MCF 10A (cell line): Measurements from ENCODE around the gene SHISA6. TPM values are rescaled to one million over a fixed set of nuclear protein-coding genes. Genes with fewer than 3 reads are reported as not detected.

Experiments
- BruUV-seq: library from RNA; stranded (reverse); fragments of 400-500 nt; replicated peaks from 2 replicates; lab custom pipeline; 2021; lab: Mats Ljungman, UMichigan
- CTCF ChIA-PET: fragments of 300-600 bp; sonication (Branson Sonifier 250); formaldehyde crosslinking; extraction: SDS; loops from one replicate; lab custom pipeline; 2021; ENCODE audit warnings: antibody characterized with exemption, inconsistent platforms; lab: Yijun Ruan, JAX
- POLR2A ChIA-PET: fragments of 300-600, 350-650 bp; sonication (Branson Sonifier 250); formaldehyde crosslinking; extraction: SDS; loops from one replicate; lab custom pipeline; 2020; ENCODE audit warnings: antibody characterized with exemption, inconsistent platforms; lab: Yijun Ruan, JAX
- DNase-seq: peaks from one replicate; pipeline ENCODE4 v3.0.0-alpha.2; 2018; ENCODE audit not compliant: unreplicated experiment
- H3K27ac Mint-ChIP-seq: one replicate; pipeline ENCODE4 v1.8.0; 2022; ENCODE audit warnings: mild to moderate bottlenecking, low read depth, mixed read lengths; ENCODE audit not compliant: unreplicated experiment
- H3K27me3 Mint-ChIP-seq: one replicate; pipeline ENCODE4 v1.8.0; 2022; ENCODE audit warnings: mixed read lengths; ENCODE audit not compliant: insufficient read depth, unreplicated experiment
- H3K36me3 Mint-ChIP-seq: one replicate; pipeline ENCODE4 v1.8.0; 2022; ENCODE audit warnings: mild to moderate bottlenecking, moderate library complexity, mixed read lengths; ENCODE audit not compliant: insufficient read depth, unreplicated experiment
- H3K4me1 Mint-ChIP-seq: one replicate; pipeline ENCODE4 v1.8.0; 2022; ENCODE audit warnings: mixed read lengths; ENCODE audit not compliant: insufficient read depth, unreplicated experiment
- H3K4me3 Mint-ChIP-seq: one replicate; pipeline ENCODE4 v1.8.0; 2022; ENCODE audit warnings: mild to moderate bottlenecking, moderate library complexity, mixed read lengths; ENCODE audit not compliant: unreplicated experiment
- H3K9me3 Mint-ChIP-seq: one replicate; pipeline ENCODE4 v1.8.0; 2022; ENCODE audit warnings: mixed read lengths; ENCODE audit not compliant: unreplicated experiment
- intact Hi-C: fragments of 100-400 bp; cut with micrococcal nuclease; formaldehyde crosslinking; loops from 2 replicates; pipeline ENCODE4 v1.14.1; 2022
- total RNA-seq: library from RNA; stranded (reverse); gene quantifications from 2 replicates; pipeline ENCODE4 v1.2.3, GENCODE V29; 2022
- TF ChIP-seq, protein P1 (sequence below): fragments of 200-600 bp; IDR thresholded peaks from one replicate; pipeline ENCODE4 v1.8.0; 2022; ENCODE audit warnings: antibody characterized with exemption, mild to moderate bottlenecking; ENCODE audit not compliant: unreplicated experiment

The SHISA6 gene
- total RNA-seq, 1 experiment from 2014 or later: not detected

DNA sequence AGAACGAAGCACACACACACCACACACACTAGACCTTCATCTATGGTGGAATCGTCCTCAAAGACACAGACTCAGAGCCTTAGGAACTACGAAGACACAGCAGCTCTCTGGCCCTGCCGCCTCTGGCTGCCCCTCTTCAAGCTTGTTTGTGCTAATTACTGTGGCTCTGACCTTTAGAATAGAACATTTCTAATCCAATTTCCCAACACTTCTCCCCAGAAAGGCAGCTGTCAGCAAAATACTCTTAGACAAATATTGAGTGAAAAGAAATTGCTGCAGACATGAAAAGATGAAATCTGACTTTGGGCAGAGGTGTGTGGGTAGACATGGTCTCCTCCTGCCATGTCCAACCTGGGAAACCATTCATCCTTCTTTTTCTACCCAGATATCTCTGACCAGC lies 205.3 kb downstream of the SHISA6 start:
- Mint-ChIP-seq H3K9me3 (no peaks in the 10 kb centered on the region), H3K36me3 (peaks cover 6% of the 10 kb centered on the region), H3K27me3 (peaks cover 8% of the 10 kb centered on the region), H3K27ac (no peak overlapping the region), H3K4me1 (no peaks in the 10 kb centered on the region), H3K4me3 (no peak overlapping the region)
- TF ChIP-seq, protein P1, sequence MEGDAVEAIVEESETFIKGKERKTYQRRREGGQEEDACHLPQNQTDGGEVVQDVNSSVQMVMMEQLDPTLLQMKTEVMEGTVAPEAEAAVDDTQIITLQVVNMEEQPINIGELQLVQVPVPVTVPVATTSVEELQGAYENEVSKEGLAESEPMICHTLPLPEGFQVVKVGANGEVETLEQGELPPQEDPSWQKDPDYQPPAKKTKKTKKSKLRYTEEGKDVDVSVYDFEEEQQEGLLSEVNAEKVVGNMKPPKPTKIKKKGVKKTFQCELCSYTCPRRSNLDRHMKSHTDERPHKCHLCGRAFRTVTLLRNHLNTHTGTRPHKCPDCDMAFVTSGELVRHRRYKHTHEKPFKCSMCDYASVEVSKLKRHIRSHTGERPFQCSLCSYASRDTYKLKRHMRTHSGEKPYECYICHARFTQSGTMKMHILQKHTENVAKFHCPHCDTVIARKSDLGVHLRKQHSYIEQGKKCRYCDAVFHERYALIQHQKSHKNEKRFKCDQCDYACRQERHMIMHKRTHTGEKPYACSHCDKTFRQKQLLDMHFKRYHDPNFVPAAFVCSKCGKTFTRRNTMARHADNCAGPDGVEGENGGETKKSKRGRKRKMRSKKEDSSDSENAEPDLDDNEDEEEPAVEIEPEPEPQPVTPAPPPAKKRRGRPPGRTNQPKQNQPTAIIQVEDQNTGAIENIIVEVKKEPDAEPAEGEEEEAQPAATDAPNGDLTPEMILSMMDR: no peak
- no peak for DNase-seq
- CTCF ChIA-PET: no interaction called here
- no TSS peak for BruUV-seq
- POLR2A ChIA-PET: no interaction called here
- intact Hi-C loops: no loop called here

DNA sequence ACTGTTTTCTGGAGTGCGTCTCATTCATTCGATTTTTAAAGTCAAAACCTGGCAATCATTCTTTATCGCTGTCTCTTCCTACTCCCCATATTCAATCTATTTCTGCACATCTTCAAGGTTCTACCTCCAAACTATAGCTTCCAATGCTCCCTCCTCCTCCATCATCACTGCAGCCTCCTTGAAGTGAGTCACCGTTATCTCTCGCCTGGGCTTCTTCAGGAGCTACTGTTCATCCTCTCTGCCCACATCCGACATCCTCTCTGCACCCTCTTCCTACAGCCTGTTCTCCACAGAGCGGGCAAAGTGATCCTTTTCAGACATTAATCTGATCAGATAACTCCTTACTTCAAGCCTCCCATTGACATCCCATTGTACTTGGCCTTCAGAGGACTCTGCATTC lies 213.1 kb downstream of the SHISA6 start:
- ChIA-PET POLR2A (interaction anchor here (0.6 kb wide), 1 partner anchor 462 kb away, joined by 3 read pairs; no protein-coding TSS in a partner anchor), CTCF (no interaction called here)
- TF ChIP-seq, protein P1: no peak
- Mint-ChIP-seq H3K4me3 (no peak overlapping the region), H3K36me3 (no peaks in the 10 kb centered on the region), H3K4me1 (no peaks in the 10 kb centered on the region), H3K9me3 (no peaks in the 10 kb centered on the region), H3K27me3 (peaks cover 43% of the 10 kb centered on the region), H3K27ac (no peak overlapping the region)
- BruUV-seq: no TSS peak
- intact Hi-C loops: no loop called here
- no peak for DNase-seq

- Mint-ChIP-seq H3K9me3 (no peaks in the 10 kb centered on the region), H3K4me1 (no peaks in the 10 kb centered on the region), H3K27ac (no peak overlapping the region), H3K36me3 (no peaks in the 10 kb centered on the region), H3K4me3 (no peak overlapping the region), H3K27me3 (peaks cover 28% of the 10 kb centered on the region)
- DNase-seq: no peak
- intact Hi-C loops: no loop called here
- no TSS peak for BruUV-seq
- POLR2A ChIA-PET: no interaction called here
- CTCF ChIA-PET: no interaction called here
- TF ChIP-seq, protein P1: no peak
Observed at GRCh38 chr17:11458279-11458678, 217.3 kb downstream of the SHISA6 start.

DNA sequence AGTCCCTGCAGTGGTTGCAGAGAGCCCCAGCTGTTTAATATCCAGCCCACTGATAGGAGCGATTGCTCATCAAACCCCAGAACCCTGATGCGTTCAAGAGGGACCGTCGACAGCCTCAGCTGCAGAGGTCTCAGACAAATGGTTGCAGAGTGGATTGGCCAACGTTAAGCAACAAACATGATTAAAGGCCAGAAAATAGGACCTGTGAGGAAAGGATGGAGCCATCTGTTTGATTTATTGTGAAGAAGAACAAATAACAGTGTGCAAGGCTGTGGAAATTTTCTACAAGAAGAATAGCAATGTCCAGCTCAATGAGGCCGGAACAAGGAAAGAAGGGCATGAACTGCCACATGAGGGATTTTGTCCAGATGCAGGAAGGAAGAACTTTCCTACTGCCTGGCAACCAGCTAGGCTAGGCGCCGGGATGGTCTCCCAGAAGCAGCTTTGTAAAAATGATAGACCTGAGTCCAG lies 218.9 kb downstream of the SHISA6 start:
- TF ChIP-seq, protein P1: no peak
- H3K9me3 Mint-ChIP-seq: no peaks in the 10 kb centered on the region
- H3K4me1 Mint-ChIP-seq: no peaks in the 10 kb centered on the region
- peaks cover 12% of the 10 kb centered on the region for H3K27me3 Mint-ChIP-seq
- DNase-seq: no peak
- ChIA-PET CTCF (no interaction called here), POLR2A (no interaction called here)
- H3K27ac Mint-ChIP-seq: no peak overlapping the region
- intact Hi-C loops: no loop called here
- H3K4me3 Mint-ChIP-seq: no peak overlapping the region
- BruUV-seq: no TSS peak
- no peaks in the 10 kb centered on the region for H3K36me3 Mint-ChIP-seq
